GM12892 (cell line): ENCODE results near the gene ABTB2.
A peak's percentile ranks its signal among the peaks of the same experiment; 100 is the strongest.

Experiments
- DNase-seq: peaks from one replicate; pipeline ENCODE4 v3.0.0; 2011; ENCODE audit not compliant: insufficient read length
- FAIRE-seq: peaks from 2 replicates; lab custom pipeline; 2011; peaks lifted over from hg19 to GRCh38; lab: Jason Lieb, UNC
- POLR2A ChIP-seq: IDR thresholded peaks from 2 replicates; pipeline ENCODE4 v1.6.1; 2011; ENCODE audit warnings: low read depth, low read length, control low read depth
- POLR2AphosphoS5 ChIP-seq: IDR thresholded peaks from 2 replicates; pipeline ENCODE4 v1.6.1; 2011; ENCODE audit warnings: low read depth, low read length, control low read depth
- TAF1 ChIP-seq: IDR thresholded peaks from 2 replicates; pipeline ENCODE4 v1.6.1; 2011; ENCODE audit warnings: low read depth, mild to moderate bottlenecking, control low read depth, low read length, borderline replicate concordance

The ABTB2 gene

GRCh38 chr11:34339149-34340064, 18.4 kb downstream of the ABTB2 start:
- FAIRE-seq, result peak; percentile 38

GRCh38 chr11:34337016-34337415, 20.8 kb downstream of the ABTB2 start:
- TF ChIP-seq POLR2AphosphoS5 (no peak), POLR2A (no peak), TAF1 (no peak)
- DNase-seq, result no peak
- FAIRE-seq, result no peak

More at GRCh38 chr11:34339149-34340064, 18.4 kb downstream of the ABTB2 start:
- no peak for TF ChIP-seq TAF1
- no peak for TF ChIP-seq POLR2AphosphoS5
- TF ChIP-seq POLR2A, result no peak
- no peak for DNase-seq

DNA sequence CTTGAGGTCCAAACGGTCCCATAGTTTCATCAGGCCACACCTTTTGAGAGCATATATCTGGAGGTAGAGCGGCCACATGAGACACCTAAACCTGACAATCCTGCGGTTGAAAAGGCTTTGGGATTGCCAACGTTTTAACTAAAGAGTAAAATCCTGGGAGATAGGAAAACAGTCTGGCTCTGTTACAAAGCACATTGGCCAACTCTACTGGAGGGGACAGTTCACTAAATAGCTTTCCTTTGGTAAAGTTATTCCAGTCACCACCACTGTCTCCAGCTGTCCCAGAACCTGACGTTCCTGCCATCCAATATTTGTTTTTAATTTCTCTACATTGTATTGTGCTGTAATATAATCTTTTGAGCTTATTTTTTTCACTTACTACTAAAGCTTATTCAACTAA, 22.0 kb downstream of the ABTB2 start:
- TF ChIP-seq POLR2AphosphoS5 (no peak), POLR2A (no peak), TAF1 (no peak)
- DNase-seq (no peak), FAIRE-seq (no peak)

DNA sequence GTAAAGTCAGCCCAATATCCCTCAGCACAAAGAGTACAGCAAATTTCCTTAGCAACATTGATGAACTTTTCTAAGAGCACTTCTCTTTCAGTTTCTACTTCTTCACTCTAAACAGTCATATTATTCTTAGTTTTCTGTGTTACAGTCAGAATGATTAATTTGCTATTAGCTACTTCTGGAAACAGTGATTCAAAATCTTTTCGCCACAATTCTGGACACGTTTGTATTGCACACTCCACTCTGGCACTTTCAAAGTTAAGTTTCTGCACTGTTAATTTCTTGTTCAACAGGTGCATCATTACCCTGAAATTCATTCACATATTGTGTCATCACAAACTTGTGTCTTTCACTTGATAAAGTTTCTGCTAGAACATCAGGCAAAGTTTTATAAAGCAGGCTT, 22.5 kb downstream of the ABTB2 start:
- FAIRE-seq, result no peak
- DNase-seq, result no peak
- no peak for TF ChIP-seq POLR2AphosphoS5
- TF ChIP-seq POLR2A, result no peak

GRCh38 chr11:34333787-34334186, 24.0 kb downstream of the ABTB2 start:
- FAIRE-seq (no peak), DNase-seq (no peak)
- no peak for TF ChIP-seq TAF1
- TF ChIP-seq POLR2A, result no peak

GRCh38 chr11:34332524-34332923, 25.3 kb downstream of the ABTB2 start:
- no peak for TF ChIP-seq TAF1

DNA sequence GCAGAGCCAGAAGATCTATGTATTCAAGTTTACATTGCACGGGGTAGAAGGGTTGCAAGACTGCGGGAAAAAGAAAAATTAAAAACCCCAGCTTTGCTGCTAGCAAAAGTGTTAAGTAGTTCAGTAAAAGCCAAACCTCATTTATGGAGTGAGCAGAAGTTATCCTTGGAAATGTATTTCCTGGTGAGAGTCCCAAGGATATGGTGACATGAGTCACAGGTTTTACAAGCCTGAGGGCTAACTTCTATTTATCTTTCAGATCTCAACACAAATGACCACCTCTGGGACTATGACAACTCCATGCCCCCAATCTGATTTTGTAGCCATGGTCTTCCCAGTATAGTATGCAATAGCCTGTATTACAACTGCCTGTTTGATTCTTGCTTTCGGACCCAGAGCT, 26.1 kb downstream of the ABTB2 start:
- TF ChIP-seq POLR2AphosphoS5, result no peak
- no peak for TF ChIP-seq POLR2A
- no peak for TF ChIP-seq TAF1
- FAIRE-seq (peak; percentile 66), DNase-seq (no peak)

More at GRCh38 chr11:34332524-34332923, 25.3 kb downstream of the ABTB2 start:
- FAIRE-seq (no peak), DNase-seq (no peak)

DNA sequence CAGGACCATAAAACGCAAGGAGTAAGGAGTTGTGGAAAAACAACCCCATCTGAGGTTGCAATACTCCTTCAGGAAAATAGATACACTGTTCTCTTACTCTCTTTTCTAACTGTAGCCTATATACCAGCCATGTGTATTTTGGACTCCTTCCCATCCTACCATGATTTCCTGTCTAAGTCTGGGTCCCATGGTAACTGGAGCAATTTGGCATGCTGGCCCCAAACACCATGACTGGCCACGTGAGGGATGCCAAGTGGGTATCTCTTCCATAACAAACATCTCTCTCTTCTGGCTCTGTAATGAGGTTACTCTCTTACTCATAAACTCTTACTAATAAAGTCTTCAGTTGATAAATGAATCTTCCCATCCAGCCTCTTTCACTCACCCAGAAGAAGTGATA, 26.5 kb downstream of the ABTB2 start:
- DNase-seq, result no peak

DNA sequence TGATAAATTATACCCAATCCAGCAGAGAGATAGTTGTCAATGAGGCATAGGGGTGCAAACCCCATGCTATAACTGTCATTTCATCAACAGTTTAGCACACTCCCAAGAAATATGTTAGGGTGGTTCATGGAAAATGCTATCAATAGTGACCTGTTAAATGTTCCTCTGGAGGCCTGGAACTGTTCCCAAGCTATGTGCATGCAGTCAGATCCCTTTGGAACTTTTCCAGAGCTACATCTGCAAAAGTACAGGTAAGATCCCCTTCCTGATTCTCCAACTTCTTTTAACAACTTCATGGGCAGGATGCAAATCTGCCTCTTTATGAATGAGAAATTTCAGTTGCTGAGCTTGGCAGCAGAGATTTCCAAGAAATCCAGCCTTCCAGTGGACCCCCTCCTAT, 27.2 kb downstream of the ABTB2 start:
- DNase-seq (no peak), FAIRE-seq (no peak)
- TF ChIP-seq TAF1 (no peak), POLR2A (no peak), POLR2AphosphoS5 (no peak)

More for the DNA sequence above, 26.5 kb downstream of the ABTB2 start:
- TF ChIP-seq POLR2A (no peak), POLR2AphosphoS5 (no peak), TAF1 (no peak)
- no peak for FAIRE-seq

- FAIRE-seq (no peak), DNase-seq (no peak)
- TF ChIP-seq POLR2A, result no peak
- TF ChIP-seq POLR2AphosphoS5, result no peak
- TF ChIP-seq TAF1, result no peak
Measured at GRCh38 chr11:34329876-34330275, 27.9 kb downstream of the ABTB2 start.

DNA sequence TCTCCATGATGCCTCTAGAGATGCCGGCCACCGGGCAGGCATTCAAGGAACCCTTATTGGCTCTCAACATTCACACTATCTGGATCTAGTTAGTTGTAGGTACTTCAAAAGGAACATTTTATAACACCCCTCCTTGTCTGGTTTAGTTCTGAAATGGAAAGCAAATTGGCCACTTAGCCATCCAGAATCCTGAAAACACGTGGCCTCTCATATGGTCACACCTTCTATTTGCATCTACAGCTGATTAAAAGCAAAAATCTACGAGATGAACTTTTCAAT, 29.2 kb downstream of the ABTB2 start:
- TF ChIP-seq POLR2A (no peak), TAF1 (no peak), POLR2AphosphoS5 (no peak)
- FAIRE-seq (no peak), DNase-seq (no peak)
